NCI-H345 (cell line): ENCODE results near the gene OR1G1.
"Not testable (repeated sequence)": the region's sequence is repeated elsewhere in the genome, so short reads cannot be mapped to it uniquely, and the experiment has no call there.

Source experiments
- DNase-seq: peaks from one replicate; lab custom pipeline; 2025; lab: John Stamatoyannopoulos, UW

OR1G1 gene

DNA sequence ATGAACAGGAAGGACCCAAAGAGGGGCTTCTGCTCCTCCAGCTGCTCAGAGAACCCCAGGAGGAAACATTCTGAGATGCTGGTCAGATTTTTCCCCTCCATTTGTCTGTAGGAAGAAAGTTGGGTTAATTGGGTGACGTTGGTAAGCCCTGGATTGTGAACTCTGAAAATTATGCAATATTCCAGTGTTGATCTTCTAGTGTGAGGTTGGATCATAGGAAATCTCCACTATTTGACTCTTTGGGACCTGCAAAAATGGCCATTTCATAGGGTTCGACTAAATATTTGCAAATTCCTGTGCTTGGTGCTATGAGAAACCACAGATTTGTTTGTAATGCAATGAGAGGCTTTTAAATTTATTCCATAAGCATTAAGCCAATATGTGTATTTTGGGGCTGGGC is at the start of gene OR1G1:
TSS of gene OR1G1 (minus strand) at position 101 of the 400 bp plus-strand sequence. CDS start at position 101, 0 bp downstream.
- DNase-seq = no peak

GRCh38 chr17:3167574-3167973 is 40.2 kb upstream of the OR1G1 start:
- DNase-seq = no peak

DNA sequence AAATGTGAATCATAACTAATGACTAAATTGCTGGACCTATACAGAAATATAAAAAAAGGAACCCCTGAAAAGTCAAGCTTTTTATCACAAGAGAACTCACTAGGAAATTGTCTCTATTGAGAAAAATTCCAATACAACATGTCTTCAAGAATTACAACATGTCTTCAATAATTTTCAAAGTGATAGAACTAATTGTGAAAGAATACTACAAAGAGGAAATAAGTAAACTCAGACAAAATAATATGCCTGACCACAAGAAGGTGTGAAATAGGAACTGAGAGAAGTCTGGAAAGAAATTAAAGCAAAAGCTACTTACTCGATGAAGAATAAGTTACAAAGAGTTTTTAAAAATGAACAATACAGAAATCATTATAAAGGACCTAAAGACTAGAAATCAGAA is 29.9 kb upstream of the OR1G1 start:
- DNase-seq = no peak

- DNase-seq = not testable (repeated sequence)
These were observed 10.1 kb upstream of the OR1G1 start for GRCh38 chr17:3137494-3137893.

GRCh38 chr17:3104322-3104721 is 23.0 kb downstream of the OR1G1 start, which contains the start of gene OR1D2:
Gene OR1D2 (minus strand): TSS chr17:3104422. CDS start chr17:3092996, 11,426 bp downstream.
- no peak for DNase-seq
